Umbilical cord (tissue), 2 donors: ENCODE data around the gene TGIF2. TPM values are rescaled to one million over a fixed set of nuclear protein-coding genes. Genes with fewer than 3 reads are reported as not detected.
"Not testable (repeated sequence)": the region's sequence is repeated elsewhere in the genome, so short reads cannot be mapped to it uniquely, and the experiment has no call there.

ENCODE experiments used
- DNase-seq: peaks from one replicate; pipeline ENCODE4 v3.0.0-alpha.2; 2015; ENCODE audit warnings: low spot score
- total RNA-seq: library from RNA; depleted of rRNA; stranded (reverse); fragments of >200 nt; gene quantifications from one replicate; pipeline ENCODE4 v1.2.3, GENCODE V29; 2014; ENCODE audit warnings: low replicate concordance; ENCODE audit not compliant: insufficient read depth

The TGIF2 gene
- total RNA-seq, 1 donor from 2014 or later: 6.0 TPM

DNA sequence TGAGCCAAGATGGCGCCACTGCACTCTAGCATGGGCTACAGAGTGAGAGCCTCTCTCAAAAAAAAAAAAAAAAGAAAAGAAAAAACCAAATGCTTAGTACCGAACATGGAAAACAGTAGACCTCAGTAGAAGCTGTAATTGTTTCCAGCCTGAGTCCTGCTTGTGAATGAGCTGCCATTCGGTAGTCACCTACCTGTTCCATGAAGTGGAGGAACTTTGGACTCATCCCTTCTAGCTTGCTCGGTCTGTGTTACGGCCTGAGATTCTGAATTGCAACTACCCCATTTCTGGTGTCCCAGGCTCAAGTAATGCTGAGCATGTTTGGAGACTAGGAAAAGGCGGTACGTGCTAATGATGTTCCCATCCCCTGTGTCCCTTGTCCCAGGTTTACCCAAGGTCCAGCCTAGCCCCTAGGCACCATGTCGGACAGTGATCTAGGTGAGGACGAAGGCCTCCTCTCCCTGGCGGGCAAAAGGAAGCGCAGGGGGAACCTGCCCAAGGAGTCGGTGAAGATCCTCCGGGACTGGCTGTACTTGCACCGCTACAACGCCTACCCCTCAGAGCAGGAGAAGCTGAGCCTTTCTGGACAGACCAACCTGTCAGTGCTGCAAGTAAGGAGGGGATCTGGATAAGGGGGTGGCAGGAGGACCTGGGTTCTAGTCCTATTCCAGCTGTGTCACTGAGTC is 5.1 kb downstream of the TGIF2 start:
- DNase-seq: no peak

DNA sequence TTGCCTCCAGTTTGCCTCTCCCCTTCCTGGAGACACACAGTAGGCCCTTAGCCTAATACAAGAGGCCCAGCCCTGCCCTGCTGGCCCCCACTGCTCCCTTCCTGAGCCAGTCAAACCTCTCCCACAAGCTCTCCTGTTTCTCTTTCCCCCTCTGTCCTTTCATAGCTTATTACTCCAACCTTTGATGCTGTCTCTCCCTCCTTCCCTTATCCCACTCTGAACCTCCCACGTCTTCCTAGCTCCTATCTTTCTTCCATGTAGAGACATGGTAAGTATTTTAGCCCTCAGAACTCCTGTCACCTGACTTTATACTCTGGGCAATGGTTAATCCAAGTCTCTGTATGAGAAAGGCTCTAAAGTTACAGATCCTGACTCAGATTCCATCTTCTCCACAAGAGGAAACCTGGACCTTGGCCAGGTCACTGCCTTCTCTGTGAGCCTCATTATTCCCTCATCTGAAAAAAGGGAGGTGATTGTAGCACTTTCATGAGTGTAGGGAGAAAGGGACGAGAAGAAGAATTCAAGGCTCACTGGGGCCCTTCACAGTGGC is 6.7 kb downstream of the TGIF2 start:
- no peak for DNase-seq

DNA sequence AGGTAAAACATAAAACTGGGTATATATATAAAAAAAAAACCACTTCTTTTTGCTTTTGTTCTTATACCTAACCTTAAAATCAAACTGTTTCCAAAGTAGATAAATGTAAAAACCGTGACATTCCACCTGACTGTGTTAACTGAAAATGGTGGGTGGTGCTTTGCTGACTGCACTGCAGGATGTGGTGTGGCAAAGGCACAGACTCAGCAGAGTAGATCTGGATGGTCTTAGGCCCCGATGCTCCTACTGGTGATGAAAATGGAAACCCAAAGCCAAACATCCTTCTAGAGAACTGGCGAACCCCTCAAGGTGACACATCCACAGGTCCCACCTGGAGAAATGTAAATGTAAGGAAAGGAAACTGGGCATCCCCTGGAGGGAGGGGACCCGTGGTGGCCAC is 8.9 kb downstream of the TGIF2 start:
- no peak for DNase-seq

DNA sequence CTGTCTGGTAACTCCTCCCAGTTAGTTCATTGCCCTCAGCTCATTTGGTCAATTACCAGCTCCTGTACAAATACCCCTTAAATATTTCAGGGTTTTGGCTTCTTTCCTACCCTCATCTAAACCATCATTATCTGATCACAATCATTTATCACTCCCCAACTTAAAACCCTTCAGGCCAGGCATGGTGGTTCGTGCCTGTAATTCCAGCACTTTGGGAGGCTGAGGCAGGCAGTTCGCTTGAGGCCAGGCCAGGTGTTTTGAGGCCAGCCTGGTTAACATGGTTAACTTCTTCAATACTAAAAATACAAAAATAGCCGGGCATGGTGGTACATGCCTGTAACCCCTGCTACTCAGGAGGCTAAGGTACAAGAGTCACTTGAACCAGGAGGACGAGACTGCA is 9.4 kb downstream of the TGIF2 start:
- no peak for DNase-seq

DNA sequence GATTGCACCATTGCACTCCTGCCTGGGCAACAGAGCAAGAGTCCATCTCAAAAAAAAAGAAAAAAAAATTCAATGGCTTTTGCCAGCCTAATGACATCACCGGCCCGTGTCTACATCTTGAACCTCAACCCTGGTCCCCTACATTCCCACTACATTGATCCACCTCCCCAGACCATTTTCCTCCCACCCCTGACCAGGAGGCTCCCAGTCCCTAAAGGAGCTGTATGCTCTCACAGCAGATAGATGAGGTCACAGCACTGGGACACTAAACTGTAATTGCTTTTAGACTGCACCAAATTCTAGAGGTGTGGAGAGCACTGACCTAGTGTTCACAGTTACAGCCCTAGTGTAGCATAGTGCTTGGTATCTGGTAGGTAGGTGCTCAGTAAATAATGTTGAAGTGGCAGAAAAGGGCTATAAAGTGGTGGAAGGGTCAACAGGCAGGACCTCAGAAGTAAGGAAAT is 10.7 kb downstream of the TGIF2 start:
- DNase-seq: no peak

DNA sequence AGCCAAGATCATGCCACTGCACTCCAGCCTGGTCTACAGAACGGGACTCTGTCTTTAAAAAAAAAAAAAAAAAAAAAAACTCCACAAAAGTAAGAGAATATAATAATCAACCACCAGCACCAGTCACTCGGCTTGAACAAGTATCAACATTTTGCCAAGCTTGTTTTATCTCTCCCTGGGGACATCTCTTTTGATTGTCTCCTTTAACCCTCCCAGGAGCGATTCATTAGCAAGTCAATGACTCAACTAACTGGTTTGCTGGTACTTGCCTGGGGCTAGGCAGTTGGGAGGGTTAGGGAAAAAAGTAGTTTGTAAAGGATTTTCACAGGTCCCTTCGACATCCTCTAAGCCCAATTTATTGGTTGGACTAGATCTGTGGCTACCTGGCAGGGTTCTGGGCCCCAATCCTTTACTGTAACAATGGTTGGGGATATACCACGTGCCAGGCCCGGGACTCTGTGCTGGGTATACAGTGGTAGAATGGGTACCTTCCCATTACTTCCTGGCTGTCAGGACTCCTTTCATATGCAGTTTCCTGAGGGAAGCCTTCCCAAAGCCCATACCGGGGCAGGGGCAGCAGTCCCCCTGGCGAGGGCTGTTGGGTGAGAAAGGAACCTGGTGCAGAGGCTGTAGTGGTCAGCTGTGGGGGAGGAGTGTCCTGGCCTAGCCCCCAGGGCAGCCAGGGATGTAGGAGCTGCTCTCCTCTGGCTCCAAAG is 12.2 kb downstream of the TGIF2 start:
- no peak for DNase-seq

DNA sequence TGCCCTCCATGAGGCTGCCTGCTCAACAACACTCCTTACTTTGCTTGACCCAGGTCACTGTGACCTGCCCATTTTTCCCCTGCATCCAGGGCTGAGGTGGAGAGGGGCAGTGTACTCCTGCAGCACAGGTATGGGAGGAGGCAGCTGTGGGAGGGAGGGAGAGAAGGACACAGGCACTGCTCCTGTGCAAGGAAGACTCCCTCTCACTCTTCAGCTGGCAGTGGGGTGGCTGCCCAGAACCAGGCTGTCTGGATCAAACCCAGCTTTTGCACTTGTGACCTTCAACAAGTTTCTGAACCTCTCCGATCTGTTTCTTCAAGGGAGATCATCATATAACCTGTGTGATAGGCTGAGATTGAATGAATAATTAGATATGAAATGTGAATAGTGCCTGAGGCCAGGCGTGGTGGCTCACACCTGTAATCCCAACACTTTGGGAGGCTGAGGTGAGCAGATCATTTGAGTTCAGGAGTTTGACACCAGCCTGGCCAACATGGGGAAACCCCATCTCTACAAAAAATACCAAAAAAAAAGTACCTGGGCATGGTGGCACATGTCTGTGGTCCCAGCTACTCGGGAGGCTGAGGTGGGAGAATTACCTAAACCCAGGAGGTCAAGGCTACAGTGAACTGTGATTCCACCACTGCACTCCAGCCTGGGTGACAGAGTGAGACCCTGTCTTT is 14.1 kb downstream of the TGIF2 start:
- no peak for DNase-seq

DNA sequence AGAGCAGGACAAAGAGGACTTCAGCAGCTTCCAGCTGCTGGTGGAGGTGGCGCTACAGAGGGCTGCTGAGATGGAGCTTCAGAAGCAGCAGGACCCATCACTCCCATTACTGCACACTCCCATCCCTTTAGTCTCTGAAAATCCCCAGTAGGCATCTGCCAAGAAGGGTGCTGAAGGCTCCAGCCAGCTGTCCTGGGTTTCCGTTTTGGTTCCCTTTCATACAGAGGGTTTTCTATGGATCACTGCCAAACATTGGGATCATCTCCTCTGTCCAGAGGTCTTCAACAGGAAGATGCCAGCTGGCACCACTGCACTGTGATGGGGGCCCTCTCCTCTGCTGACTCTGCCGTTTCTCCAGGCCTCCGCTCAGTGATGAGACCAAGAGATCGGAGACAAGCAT is 17.9 kb downstream of the TGIF2 start:
- DNase-seq: no peak

DNA sequence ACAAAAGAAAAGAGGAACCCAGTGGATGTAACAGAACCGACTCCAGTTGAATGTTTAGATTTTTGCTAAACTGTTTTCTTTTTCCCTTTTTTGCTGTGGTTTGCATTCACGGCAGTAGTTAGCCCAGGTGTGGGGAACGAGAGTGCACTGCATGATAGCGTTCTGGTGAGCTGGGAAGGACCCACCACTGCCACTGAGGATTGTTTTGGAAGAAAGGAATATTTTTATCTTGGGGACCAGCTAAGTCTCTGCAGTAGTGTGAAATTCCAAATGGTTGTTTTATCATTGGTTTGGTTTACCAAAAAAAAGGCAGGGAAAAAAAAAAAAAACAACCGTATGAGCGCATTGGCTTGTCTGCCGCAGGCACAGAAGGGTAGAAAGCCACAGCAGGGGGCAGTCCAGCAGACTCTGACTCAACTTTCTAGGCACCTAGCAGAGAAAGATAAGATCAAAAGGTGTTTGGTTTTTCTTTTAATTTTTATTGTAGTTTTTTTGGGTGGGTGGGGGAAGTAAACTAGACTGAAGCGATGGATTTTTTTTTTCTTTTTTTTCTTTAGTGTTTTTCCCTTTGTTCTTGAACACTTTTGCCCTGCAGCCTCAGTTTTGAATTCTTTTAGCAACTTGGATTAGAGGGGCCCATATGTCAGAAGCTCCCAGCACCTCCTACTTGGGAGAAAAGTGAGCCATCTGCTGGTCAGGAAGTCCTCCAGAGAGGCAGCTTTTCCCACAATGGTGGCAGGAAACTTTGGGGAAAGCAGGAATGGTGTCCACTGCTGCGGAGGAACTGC is 18.7 kb downstream of the TGIF2 start:
- DNase-seq: peak; percentile 62

DNA sequence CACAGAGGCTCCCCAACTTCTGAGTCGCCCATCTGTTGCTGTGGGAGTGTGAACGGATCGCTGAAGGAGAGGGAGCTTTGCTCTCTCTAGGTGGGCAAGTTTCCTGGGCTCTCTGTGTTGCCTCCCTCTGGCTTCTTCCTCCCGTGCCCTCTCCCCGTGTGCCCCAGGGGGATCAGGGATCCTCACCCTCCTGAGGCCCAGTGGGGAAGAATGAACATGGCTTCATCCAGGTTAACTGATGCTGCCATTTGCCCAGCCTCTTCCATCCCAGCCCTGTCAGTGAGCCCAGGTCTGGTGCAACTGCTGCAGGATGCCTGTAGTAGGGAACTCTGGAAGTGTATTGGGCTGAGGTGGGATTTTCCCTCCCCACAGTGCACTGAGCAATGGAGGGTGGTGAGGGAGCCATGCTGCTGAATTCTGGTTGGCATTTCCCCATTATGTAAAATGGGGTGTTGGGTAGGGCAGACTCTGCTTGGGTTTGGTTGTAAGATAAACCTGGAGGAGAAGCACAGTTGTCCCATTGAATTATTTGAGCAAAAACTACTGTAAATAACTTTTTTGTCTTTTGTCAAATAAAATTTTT is 20.0 kb downstream of the TGIF2 start:
- no peak for DNase-seq

DNA sequence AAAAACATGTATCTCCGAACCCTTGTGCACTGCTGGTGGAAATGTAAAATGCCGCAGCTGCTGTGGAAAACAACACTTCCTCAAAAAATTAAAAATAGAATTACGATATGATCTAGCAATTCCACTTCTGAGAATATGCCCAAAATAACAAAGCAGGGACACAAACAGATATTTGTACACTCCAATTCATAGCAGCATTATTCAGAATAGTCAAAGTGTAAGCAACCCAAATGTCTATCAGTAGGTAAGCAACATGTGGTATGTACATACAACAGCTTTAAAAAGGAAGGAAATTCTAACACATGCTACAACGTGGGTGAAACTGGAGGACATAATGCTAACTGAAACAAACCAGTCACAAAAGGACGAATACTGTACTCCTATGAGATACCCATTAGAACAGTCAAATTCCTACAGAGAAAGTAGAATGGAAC is 26.5 kb downstream of the TGIF2 start:
- DNase-seq: no peak

DNA sequence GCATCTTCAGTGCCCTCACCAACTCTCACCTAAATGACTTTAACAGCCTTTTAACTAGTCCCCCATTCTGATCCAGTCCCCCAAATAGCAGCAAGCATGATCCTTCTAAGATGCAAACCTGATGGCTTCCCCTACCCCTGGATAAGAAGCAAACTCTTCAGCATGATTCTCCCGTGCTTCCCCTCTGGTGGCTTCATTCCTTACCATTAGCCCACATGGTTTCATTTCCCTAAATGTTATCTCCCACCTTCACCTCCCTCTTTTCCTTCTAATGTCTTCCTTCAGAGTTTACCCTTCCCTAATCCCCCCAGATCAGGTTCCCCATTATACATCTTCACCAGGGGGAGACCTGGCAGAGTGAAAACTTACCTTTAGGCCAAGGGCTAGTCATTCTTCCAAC is 28.1 kb downstream of the TGIF2 start:
- DNase-seq: no peak

DNA sequence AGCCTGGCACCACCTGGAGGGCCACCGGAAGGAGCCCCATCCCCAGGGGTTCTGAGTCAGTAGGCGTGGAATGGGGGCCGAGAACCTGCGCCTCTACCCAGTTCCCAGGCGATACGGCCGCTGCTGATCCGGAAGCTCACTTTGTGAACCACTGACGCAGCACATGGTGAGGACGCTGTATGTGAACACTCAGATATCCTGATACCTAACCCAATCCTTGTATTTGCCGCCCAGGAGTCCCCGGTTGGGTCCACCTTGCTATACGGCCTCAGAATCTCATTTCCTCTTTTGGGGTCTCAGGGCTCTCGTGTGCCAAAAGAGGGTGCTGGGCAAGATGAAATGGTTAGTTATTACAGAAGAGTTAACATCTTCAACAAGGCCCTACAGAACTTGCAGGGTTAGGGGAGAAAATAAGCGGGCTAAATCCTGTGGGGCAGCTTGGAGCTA is 31.6 kb downstream of the TGIF2 start:
- no peak for DNase-seq

DNA sequence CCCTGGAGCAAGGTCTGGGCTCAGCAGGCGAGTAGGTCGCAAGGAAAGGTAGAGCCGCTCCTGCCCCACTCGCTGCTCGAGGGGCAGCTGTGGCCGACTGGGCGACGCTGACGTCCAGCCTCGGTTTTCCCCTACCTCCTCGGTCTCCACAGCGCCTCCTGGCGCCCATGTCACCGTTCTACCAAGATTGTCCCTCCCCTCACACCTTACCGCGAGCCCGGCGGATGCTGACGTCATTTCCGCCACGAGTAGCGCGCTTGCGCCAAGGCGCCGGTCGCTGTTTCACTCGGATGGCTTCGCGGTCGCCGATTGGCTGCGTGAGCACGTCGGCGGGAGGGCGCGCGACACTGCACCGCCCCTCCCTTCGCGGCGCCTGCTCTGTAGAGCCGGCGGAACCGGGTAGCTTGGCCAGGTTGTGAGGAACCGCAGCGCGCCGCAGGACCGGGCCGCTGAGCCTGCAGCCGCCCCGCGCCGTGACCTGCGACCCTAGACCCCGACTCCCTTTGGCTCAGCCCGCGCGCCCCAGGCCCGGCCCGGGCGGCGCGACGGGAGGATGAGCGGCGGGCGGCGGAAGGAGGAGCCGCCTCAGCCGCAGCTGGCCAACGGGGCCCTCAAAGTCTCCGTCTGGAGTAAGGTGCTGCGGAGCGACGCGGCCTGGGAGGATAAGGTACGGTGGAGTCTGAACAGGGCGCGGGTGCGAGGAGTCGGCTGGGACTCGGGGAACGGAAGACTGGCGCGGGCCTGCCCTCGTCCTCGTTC is 32.2 kb downstream of the TGIF2 start, which contains the start of gene RAB5IF:
TSS of gene RAB5IF (plus strand) at position 381 of the 759 bp plus-strand sequence. CDS start at position 554, 173 bp downstream.
- peak; percentile 99 for DNase-seq

DNA sequence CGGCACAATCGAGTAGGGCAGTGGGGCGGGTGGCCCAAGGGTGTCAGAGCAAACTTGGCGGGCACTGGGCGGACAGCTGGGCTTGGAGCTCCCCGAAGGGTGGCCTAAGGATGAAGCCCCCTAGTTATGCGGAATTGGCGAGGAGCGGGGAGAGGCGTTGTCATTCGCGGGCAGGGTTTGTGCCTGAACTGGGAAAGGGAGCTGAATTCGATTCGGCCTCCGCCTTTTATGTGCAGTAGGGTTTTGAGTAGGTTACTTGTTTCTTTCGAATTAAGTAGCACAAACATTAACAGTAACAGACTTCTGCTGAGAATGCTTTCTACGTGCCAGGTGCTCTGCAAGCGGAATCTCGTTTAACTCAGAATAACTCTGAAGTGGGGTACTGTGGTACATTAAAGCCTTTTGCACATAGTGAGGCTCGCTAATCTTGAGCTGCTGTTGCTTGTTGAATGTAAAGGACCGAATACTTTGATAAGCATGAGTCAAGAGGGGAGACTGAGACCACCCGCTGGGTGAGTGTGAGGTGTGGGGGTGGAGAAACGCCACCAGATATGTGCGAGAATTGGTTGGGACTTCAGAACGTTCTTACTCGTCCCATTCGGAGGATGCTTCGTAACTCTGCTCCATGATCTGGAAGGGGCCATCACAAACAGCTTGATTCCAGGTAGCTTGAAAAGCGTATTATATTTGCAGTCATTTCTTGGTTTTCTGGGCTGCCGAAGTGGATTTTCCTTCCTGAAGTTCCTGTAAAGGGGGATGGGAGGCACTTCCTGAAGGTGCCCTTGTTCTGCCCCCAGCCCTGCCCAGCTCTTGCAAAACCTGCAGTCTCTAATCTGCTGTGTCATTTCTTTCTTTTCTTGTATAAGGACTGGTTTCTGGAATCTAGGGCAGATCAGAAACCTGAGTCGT is 33.0 kb downstream of the TGIF2 start:
- no peak for DNase-seq

DNA sequence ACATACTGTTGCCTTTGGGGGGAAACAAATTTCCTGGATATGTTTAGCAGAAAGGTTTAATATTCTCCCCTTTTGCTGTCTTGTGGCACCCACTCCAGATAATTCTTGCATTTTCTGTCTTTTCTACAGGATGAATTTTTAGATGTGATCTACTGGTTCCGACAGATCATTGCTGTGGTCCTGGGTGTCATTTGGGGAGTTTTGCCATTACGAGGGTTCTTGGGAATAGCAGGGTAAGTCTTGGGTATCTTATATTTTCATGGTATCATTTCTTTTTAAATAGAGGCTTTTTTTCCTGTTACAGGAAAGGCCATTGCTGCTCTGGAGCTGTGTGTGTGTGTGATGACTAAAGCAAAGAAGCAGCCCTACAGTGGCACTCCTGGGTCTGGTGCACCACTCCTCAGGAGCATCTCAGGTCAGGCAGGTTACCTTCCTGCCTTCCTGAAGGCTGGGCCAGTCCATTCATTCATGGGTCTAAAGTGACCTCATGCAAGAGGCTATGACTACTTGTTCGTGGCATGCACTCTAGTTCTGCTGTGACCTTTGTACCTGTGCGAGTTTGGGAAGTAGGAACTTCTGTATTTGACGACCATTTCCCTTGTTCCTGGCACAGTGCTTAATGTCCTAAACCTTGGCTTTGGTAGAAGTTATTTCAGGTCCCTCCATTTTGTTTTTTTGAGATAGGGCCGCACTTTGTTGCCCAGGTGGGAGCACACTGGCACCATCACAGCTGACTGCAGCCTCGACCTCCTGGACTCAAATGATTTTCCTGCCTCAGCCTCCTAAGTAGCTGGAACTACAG is 34.4 kb downstream of the TGIF2 start:
- DNase-seq: no peak

DNA sequence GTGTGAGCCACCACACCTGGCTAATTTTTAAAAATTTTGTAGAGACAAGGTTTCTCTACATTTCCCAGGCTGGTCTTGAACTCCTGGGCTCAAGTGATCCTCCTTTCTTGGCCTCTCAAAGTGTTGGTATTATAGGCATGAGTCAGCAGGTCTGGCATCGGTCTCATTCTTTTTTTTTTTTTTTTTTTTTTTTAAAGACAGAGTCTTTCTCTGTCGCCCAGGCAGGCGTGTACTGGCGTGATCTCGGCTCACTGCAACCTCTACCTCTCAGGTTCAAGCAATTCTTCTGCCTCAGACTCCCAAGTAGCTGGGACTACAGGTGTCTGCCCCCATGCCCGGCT is 35.0 kb downstream of the TGIF2 start:
- DNase-seq: not testable (repeated sequence)

DNA sequence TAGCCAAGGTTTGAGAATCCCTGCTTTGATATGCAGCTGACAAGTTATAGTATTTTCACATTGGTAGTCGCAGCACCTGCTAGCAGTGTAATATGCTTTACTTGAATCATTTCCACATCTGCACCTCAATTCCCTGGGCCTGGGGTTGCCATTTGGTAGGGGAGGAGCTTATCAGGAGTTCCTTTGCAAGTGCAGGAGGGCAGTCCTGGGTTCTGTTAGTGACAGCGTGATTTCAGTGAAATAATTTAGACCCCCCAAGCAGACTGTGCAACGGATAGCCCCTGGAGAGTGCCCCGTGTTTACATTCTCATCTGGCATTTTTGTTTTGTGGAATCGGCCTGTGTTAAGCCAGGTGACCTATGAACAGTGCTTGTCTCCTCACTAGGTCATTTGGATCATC is 38.2 kb downstream of the TGIF2 start:
- DNase-seq: no peak
